HCT116 (cell line): ENCODE measurements around the gene NAB1. TPM values are rescaled to one million over a fixed set of nuclear protein-coding genes. Genes with fewer than 3 reads are reported as not detected.

ENCODE experiments used
- ATAC-seq: fragments of 200-7000 bp; cut with Tn5 transposase; 2 replicates; pipeline ENCODE4 v1.9.1; 2020; ENCODE audit warnings: mild to moderate bottlenecking, moderate library complexity
- BruUV-seq: library from RNA; stranded (reverse); fragments of 400-500 nt; replicated peaks from 2 replicates; lab custom pipeline; 2021; lab: Mats Ljungman, UMichigan
- CTCF ChIA-PET: fragments of 300-600 bp; sonication (Branson Sonifier 250); formaldehyde crosslinking; loops from one replicate; lab custom pipeline; 2021; ENCODE audit warnings: antibody characterized with exemption; lab: Charles Lee
- POLR2A ChIA-PET: fragments of 300-600, 350-600 bp; sonication (Branson Sonifier 250); formaldehyde crosslinking; loops from one replicate; lab custom pipeline; 2021; ENCODE audit warnings: antibody characterized with exemption; lab: Charles Lee
- RAD21 ChIA-PET, 2 experiments: fragments of 300-600 bp; sonication (Branson Sonifier 250); formaldehyde crosslinking; loops; one replicate each; lab custom pipeline; 2023; ENCODE audit warnings: low total read pairs in 2 of 2; ENCODE audit not compliant: uncharacterized antibody in 2 of 2, unreplicated experiment in 2 of 2, low non-redundant PET in 1 of 2; lab: Charles Lee
- DNase-seq: peaks from one replicate; pipeline ENCODE4 v3.0.0-alpha.2; 2010; ENCODE audit warnings: low read depth, low spot score
- H2AFZ ChIP-seq: fragments of 200-600 bp; shearing (Covaris generic), sonication (generic); 2 replicates; pipeline ENCODE4 v1.6.1; 2017; ENCODE audit warnings: low read depth, mixed run types, mixed read lengths, antibody characterized with exemption, low read length; ENCODE audit not compliant: poor library complexity, severe bottlenecking
- H3K27ac ChIP-seq: 2 replicates; pipeline ENCODE4 v1.5.1; 2012; ENCODE audit warnings: low read depth, low read length
- H3K27me3 ChIP-seq: fragments of 200-600 bp; sonication (generic); 2 replicates; pipeline ENCODE4 v1.6.1; 2016; ENCODE audit warnings: mixed run types, low read length, mixed read lengths; ENCODE audit not compliant: insufficient read depth
- H3K36me3 ChIP-seq, 2 experiments: fragments of 200-500 bp in 1 of 2; fragments of 200-600 bp in 1 of 2; sonication (Bioruptor generic) in 1 of 2; sonication (generic) in 1 of 2; 2 replicates each; pipeline versions ENCODE4 v1.5.1 to v1.6.1; 2014 to 2016; ENCODE audit warnings: low read length in 2 of 2, inconsistent platforms in 1 of 2, mixed read lengths in 1 of 2, mixed run types in 1 of 2; ENCODE audit not compliant: insufficient read depth in 2 of 2, control insufficient read depth in 1 of 2
- H3K4me1 ChIP-seq, 2 experiments: fragments of 200-600 bp in 1 of 2; sonication (generic) in 1 of 2; 2 replicates each; pipeline versions ENCODE4 v1.5.1 to v1.6.1; 2012 to 2017; ENCODE audit warnings: low read length in 2 of 2, inconsistent platforms in 1 of 2, mild to moderate bottlenecking in 1 of 2, mixed read lengths in 1 of 2, mixed run types in 1 of 2, moderate library complexity in 1 of 2; ENCODE audit not compliant: insufficient read depth in 2 of 2, control insufficient read depth in 1 of 2
- H3K4me2 ChIP-seq: fragments of 200-600 bp; sonication (generic); 2 replicates; pipeline ENCODE4 v1.6.1; 2017; ENCODE audit warnings: mixed run types, low read length, mixed read lengths
- H3K4me3 ChIP-seq, 2 experiments: fragments of 200-600 bp in 1 of 2; sonication (generic) in 1 of 2; replicated peaks in 1 of 2; 2 replicates each; pipeline ENCODE4 v1.5.1; 2011 to 2016; ENCODE audit warnings: low read length in 2 of 2, control low read depth in 1 of 2, low read depth in 1 of 2, mild to moderate bottlenecking in 1 of 2, mixed read lengths in 1 of 2, mixed run types in 1 of 2
- H3K79me2 ChIP-seq: fragments of 200-600 bp; sonication (generic); 2 replicates; pipeline ENCODE4 v1.6.1; 2017; ENCODE audit warnings: mild to moderate bottlenecking, mixed run types, low read length, moderate library complexity, mixed read lengths; ENCODE audit not compliant: insufficient read depth
- H3K9ac ChIP-seq: fragments of 200-600 bp; sonication (generic); 2 replicates; pipeline ENCODE4 v1.6.1; 2016; ENCODE audit warnings: low read length, mixed read lengths
- H3K9me2 ChIP-seq: fragments of 200-600 bp; sonication (generic), shearing (Covaris generic); 2 replicates; pipeline ENCODE4 v1.6.1; 2017; ENCODE audit warnings: mixed run types, mild to moderate bottlenecking, moderate library complexity; ENCODE audit not compliant: insufficient read depth
- H3K9me3 ChIP-seq, 2 experiments: fragments of 200-500 bp in 1 of 2; fragments of 200-600 bp in 1 of 2; sonication (Bioruptor generic) in 1 of 2; sonication (generic) in 1 of 2; 2 replicates each; pipeline ENCODE4 v1.6.1; 2014 to 2017; ENCODE audit warnings: low read length in 2 of 2, mixed read lengths in 2 of 2, inconsistent platforms in 1 of 2, low read depth in 1 of 2, mild to moderate bottlenecking in 1 of 2, mixed run types in 1 of 2, moderate library complexity in 1 of 2; ENCODE audit not compliant: control insufficient read depth in 1 of 2, insufficient read depth in 1 of 2
- H4K20me1 ChIP-seq: fragments of 200-600 bp; sonication (generic), shearing (Covaris generic); 2 replicates; pipeline ENCODE4 v1.6.1; 2017; ENCODE audit warnings: mixed run types, mild to moderate bottlenecking, moderate library complexity; ENCODE audit not compliant: insufficient read depth
- ATF3 ChIP-seq: IDR thresholded peaks from 2 replicates; pipeline ENCODE4 v1.6.1; 2012
- CBX3 ChIP-seq: IDR thresholded peaks from 2 replicates; pipeline ENCODE4 v1.6.1; 2012; ENCODE audit warnings: low read depth
- EGR1 ChIP-seq: IDR thresholded peaks from 2 replicates; pipeline ENCODE4 v1.6.1; 2012; ENCODE audit warnings: low read depth
- EZH2phosphoT487 ChIP-seq: fragments of 200-600 bp; IDR thresholded peaks from 2 replicates; pipeline ENCODE4 v1.6.1; 2018; ENCODE audit warnings: antibody characterized with exemption, borderline replicate concordance
- FOSL1 ChIP-seq: IDR thresholded peaks from 2 replicates; pipeline ENCODE4 v1.6.1; 2012; ENCODE audit warnings: low read depth
- JUND ChIP-seq: IDR thresholded peaks from 2 replicates; pipeline ENCODE4 v1.6.1; 2012
- MAX ChIP-seq: IDR thresholded peaks from 2 replicates; pipeline ENCODE4 v1.6.1; 2012
- POLR2A ChIP-seq: IDR thresholded peaks from 2 replicates; pipeline ENCODE4 v1.7.0; 2011; ENCODE audit warnings: borderline replicate concordance; ENCODE audit not compliant: insufficient read depth, insufficient read length; ENCODE audit errors: extremely low read depth
- POLR2AphosphoS5 ChIP-seq: IDR thresholded peaks from 2 replicates; pipeline ENCODE4 v1.6.1; 2011; ENCODE audit warnings: mild to moderate bottlenecking, low read depth, low read length, moderate library complexity
- RAD21 ChIP-seq: IDR thresholded peaks from 2 replicates; pipeline ENCODE4 v1.6.1; 2012; ENCODE audit warnings: low read depth, mild to moderate bottlenecking
- SP1 ChIP-seq: IDR thresholded peaks from 2 replicates; pipeline ENCODE4 v1.6.1; 2012; ENCODE audit warnings: low read depth
- SRF ChIP-seq: IDR thresholded peaks from 2 replicates; pipeline ENCODE4 v1.6.1; 2012; ENCODE audit warnings: low read depth
- TCF7L2 ChIP-seq: IDR thresholded peaks from 2 replicates; pipeline ENCODE4 v1.7.0; 2011; ENCODE audit warnings: borderline replicate concordance, inconsistent platforms; ENCODE audit not compliant: insufficient read depth, insufficient read length; ENCODE audit errors: extremely low read depth
- intact Hi-C: fragments of 100-400 bp; cut with micrococcal nuclease; formaldehyde crosslinking; loops from 2 replicates; pipeline ENCODE4 v1.10.0; 2022
- total RNA-seq: library from RNA; stranded (reverse); gene quantifications from one replicate; pipeline ENCODE4 v1.2.1, GENCODE V29; 2021; ENCODE audit not compliant: unreplicated experiment

NAB1 gene
- total RNA-seq, 1 experiment from 2014 or later: 43.8 TPM

- Histone ChIP-seq H3K4me1 (no peaks in the 10 kb centered on the region), H3K9me3 (no peaks in the 10 kb centered on the region), H3K27ac (no peak overlapping the region), H3K9ac (no peak overlapping the region), H3K9me2 (no peaks in the 10 kb centered on the region), H3K4me3 (no peak overlapping the region), H2AFZ (no peak overlapping the region), H4K20me1 (no peaks in the 10 kb centered on the region), H3K4me2 (no peak overlapping the region), H3K27me3 (no peaks in the 10 kb centered on the region), H3K36me3 (no peaks in the 10 kb centered on the region), H3K79me2 (no peaks in the 10 kb centered on the region)
- TF ChIP-seq ATF3 (no peak), FOSL1 (no peak), EZH2phosphoT487 (no peak), POLR2AphosphoS5 (no peak), JUND (no peak), RAD21 (no peak), SP1 (no peak), TCF7L2 (no peak), EGR1 (no peak), SRF (no peak), POLR2A (no peak)
- POLR2A ChIA-PET: no interaction called here
- DNase-seq (no peak), ATAC-seq (no peak)
- BruUV-seq: no TSS peak
- RAD21 ChIA-PET: no interaction called here
- CTCF ChIA-PET: no interaction called here
- intact Hi-C loops: no loop called here
These were observed 44.8 kb downstream of the NAB1 start for GRCh38 chr2:190693533-190694232.

DNA sequence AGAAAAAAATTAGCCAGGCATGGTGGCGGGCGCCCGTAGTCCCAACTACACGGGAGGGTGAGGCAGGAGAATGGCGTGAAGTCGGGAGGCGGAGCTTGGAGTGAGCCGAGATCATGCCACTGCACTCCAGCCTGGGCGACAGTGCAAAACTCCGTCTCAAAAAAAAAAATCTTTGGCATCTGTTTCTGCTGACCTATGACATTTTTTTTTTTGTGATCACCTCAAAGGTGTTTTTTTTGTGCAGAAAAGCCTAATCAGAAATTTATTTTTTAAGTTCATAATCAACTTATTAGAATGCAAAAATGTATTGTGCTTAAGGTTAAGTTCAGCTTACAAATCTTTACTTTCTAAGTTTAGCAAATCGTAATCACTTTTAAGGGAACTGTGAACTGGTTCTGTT, 45.6 kb downstream of the NAB1 start:
- no TSS peak for BruUV-seq

More for the DNA sequence above, 45.6 kb downstream of the NAB1 start:
- Histone ChIP-seq H3K27me3 (no peaks in the 10 kb centered on the region), H3K4me1 (no peaks in the 10 kb centered on the region), H4K20me1 (no peaks in the 10 kb centered on the region), H3K9me2 (no peaks in the 10 kb centered on the region), H3K27ac (no peak overlapping the region), H3K79me2 (no peaks in the 10 kb centered on the region), H3K9ac (no peak overlapping the region), H2AFZ (no peak overlapping the region), H3K4me3 (no peak overlapping the region), H3K9me3 (no peaks in the 10 kb centered on the region), H3K4me2 (no peak overlapping the region), H3K36me3 (no peaks in the 10 kb centered on the region)
- DNase-seq (no peak), ATAC-seq (no peak)
- intact Hi-C loops: no loop called here
- no peak for TF ChIP-seq SP1
- TF ChIP-seq MAX: no peak
- TF ChIP-seq CBX3: no peak
- ChIA-PET CTCF (no interaction called here), RAD21 (no interaction called here), POLR2A (no interaction called here)
